Caco-2 (cell line): ENCODE data around the gene SLX4IP. TPM values are rescaled to one million over a fixed set of nuclear protein-coding genes. Genes with fewer than 3 reads are reported as not detected.

Experiments
- BruUV-seq: library from RNA; stranded (reverse); fragments of 400-500 nt; replicated peaks from 2 replicates; lab custom pipeline; 2021; lab: Mats Ljungman, UMichigan
- CTCF ChIA-PET: fragments of 300-600 bp; sonication (Branson Sonifier 250); formaldehyde crosslinking; loops from one replicate; lab custom pipeline; 2022; ENCODE audit warnings: antibody characterized with exemption; lab: Charles Lee
- POLR2A ChIA-PET: fragments of 300-600 bp; sonication (Branson Sonifier 250); formaldehyde crosslinking; loops from one replicate; lab custom pipeline; 2022; ENCODE audit warnings: antibody characterized with exemption; lab: Charles Lee
- DNase-seq, 2 experiments: peaks; one replicate each; pipeline versions ENCODE4 v3.0.0 to v3.0.0-alpha.2; 2020 to 2022
- H3K27me3 ChIP-seq: replicated peaks from 2 replicates; pipeline ENCODE4 v1.6.0; 2011; ENCODE audit warnings: low read length; ENCODE audit not compliant: control insufficient read depth, insufficient read depth
- H3K36me3 ChIP-seq: 2 replicates; pipeline ENCODE4 v1.5.1; 2011; ENCODE audit warnings: low read length; ENCODE audit not compliant: control insufficient read depth, insufficient read depth
- H3K4me1 ChIP-seq: fragments of 250-450 bp; sonication (Bioruptor Pico); 2 replicates; pipeline ENCODE4 v1.5.1; 2020; ENCODE audit warnings: mild to moderate bottlenecking
- H3K4me3 ChIP-seq: 2 replicates; pipeline ENCODE4 v1.5.1; 2011; ENCODE audit warnings: low read depth, mild to moderate bottlenecking, control low read depth, low read length
- H3K9me3 ChIP-seq: fragments of 250-450 bp; sonication (Bioruptor Pico); 2 replicates; pipeline ENCODE4 v1.5.1; 2020; ENCODE audit warnings: mild to moderate bottlenecking, moderate library complexity
- H3K27ac Mint-ChIP-seq: one replicate; pipeline ENCODE4 v1.8.0; 2022; ENCODE audit warnings: mixed read lengths; ENCODE audit not compliant: unreplicated experiment
- H3K27me3 Mint-ChIP-seq: one replicate; pipeline ENCODE4 v1.8.0; 2022; ENCODE audit warnings: mixed read lengths; ENCODE audit not compliant: insufficient read depth, unreplicated experiment
- H3K36me3 Mint-ChIP-seq: one replicate; pipeline ENCODE4 v1.8.0; 2022; ENCODE audit warnings: mild to moderate bottlenecking, mixed read lengths; ENCODE audit not compliant: insufficient read depth, unreplicated experiment
- H3K4me1 Mint-ChIP-seq: one replicate; pipeline ENCODE4 v1.8.0; 2022; ENCODE audit warnings: low read depth, mixed read lengths; ENCODE audit not compliant: unreplicated experiment
- H3K4me3 Mint-ChIP-seq: one replicate; pipeline ENCODE4 v1.8.0; 2022; ENCODE audit warnings: mild to moderate bottlenecking, moderate library complexity, mixed read lengths; ENCODE audit not compliant: unreplicated experiment
- H3K9me3 Mint-ChIP-seq: one replicate; pipeline ENCODE4 v1.8.0; 2022; ENCODE audit warnings: mixed read lengths; ENCODE audit not compliant: unreplicated experiment
- CTCF ChIP-seq, 2 experiments: fragments of 200-600 bp in 1 of 2; IDR thresholded peaks; 1 replicate in 1 of 2; 2 replicates in 1 of 2; pipeline versions ENCODE4 v1.5.1 to v1.8.0; 2011 to 2022; ENCODE audit warnings: antibody characterized with exemption in 1 of 2, control low read depth in 1 of 2, inconsistent platforms in 1 of 2, low read depth in 1 of 2, low read length in 1 of 2, mild to moderate bottlenecking in 1 of 2, moderate library complexity in 1 of 2; ENCODE audit not compliant: insufficient read depth in 1 of 2, severe bottlenecking in 1 of 2, unreplicated experiment in 1 of 2
- intact Hi-C: fragments of 100-400 bp; cut with micrococcal nuclease; formaldehyde crosslinking; loops from one replicate; pipeline ENCODE4 v1.10.0; 2022; ENCODE audit not compliant: unreplicated experiment
- total RNA-seq: library from RNA; stranded (reverse); gene quantifications from 2 replicates; pipeline ENCODE4 v1.2.3, GENCODE V29; 2022

The SLX4IP gene
- total RNA-seq, 1 experiment from 2014 or later = 8.5 TPM

GRCh38 chr20:10419550-10420133 lies 15.5 kb upstream of the SLX4IP start:
- POLR2A ChIA-PET = no interaction called here
- Histone ChIP-seq H3K27me3 (no peaks in the 10 kb centered on the region), H3K4me1 (no peaks in the 10 kb centered on the region), H3K9me3 (no peaks in the 10 kb centered on the region), H3K36me3 (no peaks in the 10 kb centered on the region), H3K4me3 (no peak overlapping the region)
- intact Hi-C loops = no loop called here
- no peak overlapping the region for H3K4me3 Mint-ChIP-seq
- H3K4me1 Mint-ChIP-seq = no peaks in the 10 kb centered on the region
- no peak overlapping the region for H3K27ac Mint-ChIP-seq
- H3K36me3 Mint-ChIP-seq = peaks cover 28% of the 10 kb centered on the region
- no peak for TF ChIP-seq CTCF (IDR thresholded peaks at IDR 0.05; ENCODE audit: insufficient read depth in 1 of 2, low read depth in 1 of 2, low read length in 1 of 2, severe bottlenecking in 1 of 2, unreplicated experiment in 1 of 2)
- no TSS peak for BruUV-seq
- no peaks in the 10 kb centered on the region for H3K9me3 Mint-ChIP-seq
- CTCF ChIA-PET = no interaction called here
- no peaks in the 10 kb centered on the region for H3K27me3 Mint-ChIP-seq
- no peak for DNase-seq

DNA sequence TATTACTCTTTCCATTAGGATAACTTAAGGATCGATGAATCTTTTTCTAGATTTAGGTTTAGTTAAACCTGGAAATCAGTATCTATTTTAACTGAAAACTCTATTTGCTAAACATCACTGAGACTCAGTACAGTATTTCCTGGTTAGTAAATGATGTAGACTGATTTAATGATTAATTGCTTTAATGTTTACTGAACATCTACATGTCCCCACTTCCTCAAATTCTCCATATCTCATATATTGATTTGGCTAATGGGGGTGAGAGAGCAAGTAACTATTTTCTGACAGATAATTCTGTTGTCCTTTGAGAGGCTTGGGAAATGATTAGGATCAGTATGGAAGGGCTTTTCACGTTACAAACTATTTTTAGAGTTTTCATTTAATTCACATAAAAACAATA lies 11.4 kb upstream of the SLX4IP start:
- ChIA-PET CTCF (no interaction called here), POLR2A (no interaction called here)
- Mint-ChIP-seq H3K27me3 (no peaks in the 10 kb centered on the region), H3K4me3 (no peak overlapping the region), H3K9me3 (no peaks in the 10 kb centered on the region), H3K27ac (no peak overlapping the region), H3K36me3 (peaks cover 24% of the 10 kb centered on the region), H3K4me1 (peaks cover under 1% of the 10 kb centered on the region)
- intact Hi-C loops = no loop called here
- Histone ChIP-seq H3K9me3 (no peaks in the 10 kb centered on the region), H3K27me3 (no peaks in the 10 kb centered on the region), H3K4me3 (no peak overlapping the region), H3K4me1 (no peaks in the 10 kb centered on the region; the same call in 1 of the 2 replicates), H3K36me3 (no peaks in the 10 kb centered on the region)
- DNase-seq = no peak
- no TSS peak for BruUV-seq
- no peak for TF ChIP-seq CTCF (IDR thresholded peaks at IDR 0.05; ENCODE audit: insufficient read depth in 1 of 2, low read depth in 1 of 2, low read length in 1 of 2, severe bottlenecking in 1 of 2, unreplicated experiment in 1 of 2)

GRCh38 chr20:10427060-10427692 lies 7.9 kb upstream of the SLX4IP start:
- no peak overlapping the region for H3K27ac Mint-ChIP-seq
- no peak overlapping the region for H3K4me3 ChIP-seq
- no peaks in the 10 kb centered on the region for H3K9me3 Mint-ChIP-seq
- H3K4me1 ChIP-seq = peaks cover 17% of the 10 kb centered on the region
- peak; percentile 48 for DNase-seq
- peaks cover 20% of the 10 kb centered on the region for H3K4me1 Mint-ChIP-seq
- no TSS peak for BruUV-seq
- intact Hi-C loops = loop anchor here (1.0 to 5.0 kb wide), 4 partner anchors 110 to 810 kb away; no protein-coding TSS in a partner anchor
- H3K4me3 Mint-ChIP-seq = no peak overlapping the region
- CTCF ChIA-PET = interaction anchor here (0.7 kb wide), 2 partner anchors 164 to 1144 kb away, joined by 3 read pairs; no protein-coding TSS in a partner anchor
- no peaks in the 10 kb centered on the region for H3K27me3 Mint-ChIP-seq
- POLR2A ChIA-PET = no interaction called here
- no peaks in the 10 kb centered on the region for H3K9me3 ChIP-seq
- TF ChIP-seq CTCF (IDR thresholded peaks at IDR 0.05; ENCODE audit: insufficient read depth in 1 of 2, low read depth in 1 of 2, low read length in 1 of 2, severe bottlenecking in 1 of 2, unreplicated experiment in 1 of 2) = peak; percentile 71 to 84
- H3K36me3 Mint-ChIP-seq = peaks cover 24% of the 10 kb centered on the region
- H3K27me3 ChIP-seq = no peaks in the 10 kb centered on the region
- no peaks in the 10 kb centered on the region for H3K36me3 ChIP-seq
